Cardiac fibroblast (primary cell): ENCODE measurements around the gene FOSL1.

ENCODE experiments used
- DNase-seq, 2 donors: peaks; one replicate each; pipeline versions ENCODE4 v3.0.0 to v3.0.0-alpha.2; 2010; ENCODE audit warnings: low read depth in 2 of 2
- H3K4me3 ChIP-seq, 2 donors: replicated peaks in 1 of 2; 1 replicate in 1 of 2; 2 replicates in 1 of 2; pipeline ENCODE4 v1.5.1; 2011; ENCODE audit warnings: low read depth in 2 of 2, low read length in 2 of 2, mild to moderate bottlenecking in 2 of 2, moderate library complexity in 1 of 2
- TF ChIP-seq, protein P1 (sequence below): IDR thresholded peaks from one replicate; pipeline ENCODE4 v1.5.1; 2011; ENCODE audit warnings: low read depth, mild to moderate bottlenecking, low read length, inconsistent platforms

Gene FOSL1

DNA sequence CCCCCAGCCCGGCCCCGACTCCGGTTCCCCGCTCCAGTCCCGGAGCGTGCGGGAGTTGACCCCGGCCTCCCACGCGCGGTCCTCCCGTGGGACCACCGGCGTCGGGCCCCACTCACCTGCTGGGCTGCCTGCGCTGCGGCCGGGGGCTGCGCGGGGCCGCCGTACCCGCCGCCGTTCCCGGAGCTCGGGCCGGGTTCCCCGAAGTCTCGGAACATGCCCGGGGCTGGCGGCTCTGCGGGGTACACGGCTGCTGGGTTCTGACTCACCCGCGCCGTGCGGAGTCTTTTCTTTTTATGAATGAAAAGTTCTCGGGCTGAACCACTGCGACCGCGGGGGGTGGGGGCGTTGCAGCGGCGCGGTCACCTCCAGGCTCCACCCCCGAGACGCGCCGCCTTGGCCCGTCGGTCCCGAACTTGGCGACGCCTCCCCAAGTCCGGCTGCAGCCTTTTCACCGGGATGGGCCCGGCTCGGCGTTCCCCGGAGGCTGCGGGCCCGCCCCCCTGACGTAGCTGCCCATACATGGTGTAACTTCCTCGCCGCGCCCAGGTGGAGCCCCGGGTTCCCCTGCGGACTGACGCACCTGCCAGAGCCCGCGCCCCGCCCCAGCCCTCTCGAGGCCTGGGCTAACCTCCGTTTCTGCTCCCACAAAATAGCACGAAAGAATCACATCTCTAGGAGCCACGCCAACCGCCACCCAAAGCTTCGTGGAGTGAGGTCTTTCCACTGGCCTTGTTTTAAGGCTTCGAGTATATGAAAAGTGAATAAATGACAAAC lies at the start of gene FOSL1:
Gene FOSL1 (minus strand): TSS at position 264 of the 774 bp plus-strand sequence. CDS start 49 bp downstream, at position 215.
- peak within 1 kb of the TSS; percentile 76 to 98 for H3K4me3 ChIP-seq
- TF ChIP-seq, protein P1, sequence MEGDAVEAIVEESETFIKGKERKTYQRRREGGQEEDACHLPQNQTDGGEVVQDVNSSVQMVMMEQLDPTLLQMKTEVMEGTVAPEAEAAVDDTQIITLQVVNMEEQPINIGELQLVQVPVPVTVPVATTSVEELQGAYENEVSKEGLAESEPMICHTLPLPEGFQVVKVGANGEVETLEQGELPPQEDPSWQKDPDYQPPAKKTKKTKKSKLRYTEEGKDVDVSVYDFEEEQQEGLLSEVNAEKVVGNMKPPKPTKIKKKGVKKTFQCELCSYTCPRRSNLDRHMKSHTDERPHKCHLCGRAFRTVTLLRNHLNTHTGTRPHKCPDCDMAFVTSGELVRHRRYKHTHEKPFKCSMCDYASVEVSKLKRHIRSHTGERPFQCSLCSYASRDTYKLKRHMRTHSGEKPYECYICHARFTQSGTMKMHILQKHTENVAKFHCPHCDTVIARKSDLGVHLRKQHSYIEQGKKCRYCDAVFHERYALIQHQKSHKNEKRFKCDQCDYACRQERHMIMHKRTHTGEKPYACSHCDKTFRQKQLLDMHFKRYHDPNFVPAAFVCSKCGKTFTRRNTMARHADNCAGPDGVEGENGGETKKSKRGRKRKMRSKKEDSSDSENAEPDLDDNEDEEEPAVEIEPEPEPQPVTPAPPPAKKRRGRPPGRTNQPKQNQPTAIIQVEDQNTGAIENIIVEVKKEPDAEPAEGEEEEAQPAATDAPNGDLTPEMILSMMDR: no peak
- peak; percentile 97 to 98 for DNase-seq

- TF ChIP-seq, protein P1: no peak
- DNase-seq: no peak
Observed at GRCh38 chr11:65947603-65948125, 47.5 kb upstream of the FOSL1 start.

GRCh38 chr11:65947133-65947532 lies 46.9 kb upstream of the FOSL1 start:
- DNase-seq: no peak
- TF ChIP-seq, protein P1: no peak
- no peak overlapping the region for H3K4me3 ChIP-seq

More at GRCh38 chr11:65947603-65948125, 47.5 kb upstream of the FOSL1 start:
- H3K4me3 ChIP-seq: no peak overlapping the region

GRCh38 chr11:65946655-65947054 lies 46.5 kb upstream of the FOSL1 start:
- no peak for DNase-seq
- TF ChIP-seq, protein P1: no peak
- H3K4me3 ChIP-seq: no peak overlapping the region

GRCh38 chr11:65945941-65946558 lies 45.9 kb upstream of the FOSL1 start:
- no peak overlapping the region for H3K4me3 ChIP-seq
- no peak for DNase-seq
- TF ChIP-seq, protein P1: no peak

DNA sequence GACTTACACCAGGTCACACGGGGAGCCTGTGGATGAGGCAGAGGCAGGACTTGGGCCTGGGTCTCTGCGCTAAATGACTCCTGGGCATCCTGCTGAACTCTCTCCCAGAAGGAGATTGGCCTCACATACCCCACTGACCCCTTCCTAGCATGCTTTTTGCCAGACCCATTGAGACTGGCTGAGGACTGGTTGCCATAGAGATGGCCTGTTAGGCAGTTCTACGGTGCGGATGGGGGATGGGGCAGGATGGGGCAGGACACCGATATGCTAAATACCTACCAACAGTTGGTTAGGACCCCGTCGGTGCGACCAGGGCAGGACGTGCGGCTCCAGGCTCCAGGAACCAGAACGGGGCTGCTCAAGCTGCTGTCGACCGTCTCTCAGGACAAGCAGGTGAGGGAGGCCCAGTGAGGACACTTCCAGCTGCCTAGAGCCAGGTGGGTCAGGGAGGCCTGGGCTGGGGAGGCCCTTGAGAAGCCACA lies 45.3 kb upstream of the FOSL1 start, which contains the start of gene TSGA10IP:
Gene TSGA10IP (plus strand): TSS at position 51 of the 482 bp plus-strand sequence. CDS start 196 bp downstream, at position 247.
- TF ChIP-seq, protein P1: no peak
- DNase-seq: no peak
- no peak within 1 kb of the TSS for H3K4me3 ChIP-seq
